Body of pancreas (tissue), 4 donors: ENCODE results near the gene ADCY3. TPM values are rescaled to one million over a fixed set of nuclear protein-coding genes. Genes with fewer than 3 reads are reported as not detected.

Experiments used
- ATAC-seq: fragments of 150-250 bp; one replicate; pipeline ENCODE4 v1.9.1; 2016
- DNase-seq, 4 donors: peaks; one replicate each; pipeline ENCODE4 v3.0.0-alpha.2; 2019
- H3K27ac ChIP-seq, 4 donors: fragments of 200-600 bp; sonication (generic); 1 replicate in 3 of 4; 2 replicates in 1 of 4; pipeline versions ENCODE4 v1.5.1 to v1.6.1; 2016 to 2019; ENCODE audit warnings: mild to moderate bottlenecking in 1 of 4, mixed read lengths in 1 of 4, moderate library complexity in 1 of 4
- H3K27me3 ChIP-seq, 2 donors: fragments of 200-600 bp; sonication (generic); one replicate each; pipeline ENCODE4 v1.6.0; 2016; ENCODE audit warnings: mild to moderate bottlenecking in 1 of 2
- H3K36me3 ChIP-seq, 2 donors: fragments of 200-600 bp; sonication (generic); replicated peaks in 1 of 2; 2 replicates each; pipeline ENCODE4 v1.5.1; 2016; ENCODE audit warnings: low read depth in 2 of 2; ENCODE audit not compliant: insufficient read depth in 1 of 2
- H3K4me1 ChIP-seq: fragments of 200-600 bp; sonication (generic); one replicate; pipeline ENCODE4 v1.6.0; 2016
- H3K4me3 ChIP-seq, 2 donors: fragments of 200-600 bp; sonication (generic); 1 replicate in 1 of 2; 2 replicates in 1 of 2; pipeline ENCODE4 v1.5.1; 2016 to 2019
- H3K9me3 ChIP-seq, 3 donors: fragments of 200-600 bp; sonication (generic); 1 replicate in 2 of 3; 2 replicates in 1 of 3; pipeline ENCODE4 v1.5.1; 2016
- CTCF ChIP-seq, 7 experiments: fragments of 450-650 bp in 4 of 7; fragments of 200-600 bp in 3 of 7; sonication (generic) in 3 of 7; IDR thresholded peaks; one replicate each; pipeline ENCODE4 v1.5.1; 2016 to 2019; ENCODE audit warnings: antibody characterized with exemption in 7 of 7
- POLR2A ChIP-seq, 3 donors: fragments of 450-650 bp; IDR thresholded peaks; one replicate each; pipeline ENCODE4 v1.6.1; 2016; ENCODE audit warnings: antibody characterized with exemption in 3 of 3, mild to moderate bottlenecking in 2 of 3
- WGBS, 2 donors: methylation state at CpG; one replicate each; pipeline ENCODE4 v1.1.5; 2017; 5-methylcytosine and 5-hydroxymethylcytosine counted together
- intact Hi-C: fragments of 100-400 bp; cut with DNase I; formaldehyde crosslinking; loops from one replicate; pipeline ENCODE4 v1.15.1; 2023
- total RNA-seq, 2 donors: library from RNA; depleted of rRNA; stranded (reverse); fragments of >200 nt; gene quantifications; one replicate each; pipeline ENCODE4 v1.1.0, GENCODE V29; 2016

The ADCY3 gene
- total RNA-seq, 2 donors from 2014 or later, result 17.1 to 63.9 TPM

- Histone ChIP-seq H3K9me3 (no peaks in the 10 kb centered on the region), H3K27me3 (no peaks in the 10 kb centered on the region), H3K4me1 (no peaks in the 10 kb centered on the region), H3K4me3 (no peak overlapping the region), H3K27ac (no peak overlapping the region), H3K36me3 (no peaks in the 10 kb centered on the region)
- no peak for ATAC-seq
- 71 to 79% methylated on average over 2 of the region's 2 CpGs for WGBS, 2 donors
- no peak for TF ChIP-seq POLR2A (IDR thresholded peaks at IDR 0.05)
- TF ChIP-seq CTCF (IDR thresholded peaks at IDR 0.05), result no peak
- no peak for DNase-seq
- intact Hi-C loops, result no loop called here
These were observed 17.2 kb upstream of the ADCY3 start for GRCh38 chr2:24937236-24937635.

- no peaks in the 10 kb centered on the region for H3K36me3 ChIP-seq
- 80 to 83% methylated on average over 5 of the region's 5 CpGs for WGBS, 2 donors
- no peaks in the 10 kb centered on the region for H3K9me3 ChIP-seq
- no peaks in the 10 kb centered on the region for H3K4me1 ChIP-seq
- H3K27ac ChIP-seq, result no peak overlapping the region
- DNase-seq (no peak), ATAC-seq (no peak)
- H3K4me3 ChIP-seq, result no peak overlapping the region
- TF ChIP-seq POLR2A (IDR thresholded peaks at IDR 0.05) (no peak), CTCF (IDR thresholded peaks at IDR 0.05) (no peak)
- intact Hi-C loops, result no loop called here
- no peaks in the 10 kb centered on the region for H3K27me3 ChIP-seq
These were observed 15.1 kb upstream of the ADCY3 start for GRCh38 chr2:24935145-24935544.

DNA sequence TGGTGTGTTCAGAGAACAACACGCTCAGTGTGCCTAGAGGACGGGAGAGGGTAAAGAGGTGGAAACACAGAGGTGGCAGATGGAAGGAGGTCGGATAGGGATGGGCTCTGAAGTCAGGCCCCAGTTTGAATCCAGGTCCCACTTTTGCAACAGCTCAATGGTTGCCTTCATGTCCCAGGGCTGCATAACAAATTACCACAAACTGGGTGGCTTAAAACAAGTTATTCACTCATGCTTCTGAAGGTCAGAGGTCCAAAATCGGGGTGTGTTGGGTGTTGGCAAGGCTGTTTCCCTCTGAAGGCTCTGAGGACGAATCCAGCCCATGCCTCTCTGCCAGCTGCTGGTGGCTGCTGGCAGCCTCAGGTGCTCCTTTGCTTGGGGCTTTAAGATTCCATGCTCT lies 12.7 kb upstream of the ADCY3 start:
- no peak overlapping the region for H3K4me3 ChIP-seq
- WGBS, 2 donors, result 56 to 86% methylated on average over 5 of the region's 5 CpGs
- intact Hi-C loops, result no loop called here

DNA sequence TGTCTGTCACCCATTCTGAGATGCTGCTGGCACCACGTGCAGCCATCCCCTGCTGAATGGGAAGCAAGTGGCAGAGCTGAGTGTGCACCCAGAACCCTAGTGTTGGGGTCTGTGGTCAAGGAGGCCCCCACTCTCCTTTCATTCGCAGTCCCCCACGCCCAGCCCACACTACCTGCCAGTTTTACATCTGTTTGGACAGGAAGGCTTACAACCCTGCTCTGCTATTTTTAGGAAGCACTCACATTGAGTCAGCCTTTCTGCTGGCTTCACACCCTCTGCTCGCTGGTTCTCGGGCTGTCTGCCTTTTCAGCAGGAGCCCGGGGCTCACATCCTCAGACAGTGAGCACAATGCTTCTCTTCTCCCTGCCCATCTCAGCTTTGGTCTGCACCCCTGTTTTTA lies 10.7 kb upstream of the ADCY3 start:
- H3K27ac ChIP-seq, result no peak overlapping the region
- no peak for ATAC-seq
- no peaks in the 10 kb centered on the region for H3K4me1 ChIP-seq
- H3K27me3 ChIP-seq, result no peaks in the 10 kb centered on the region
- DNase-seq, result no peak
- 48 to 75% methylated on average over 6 of the region's 6 CpGs for WGBS, 2 donors
- no peaks in the 10 kb centered on the region for H3K9me3 ChIP-seq
- intact Hi-C loops, result no loop called here
- H3K36me3 ChIP-seq, result no peaks in the 10 kb centered on the region
- TF ChIP-seq CTCF (IDR thresholded peaks at IDR 0.05), result no peak
- TF ChIP-seq POLR2A (IDR thresholded peaks at IDR 0.05), result no peak
- H3K4me3 ChIP-seq, result no peak overlapping the region

More for the DNA sequence above, 12.7 kb upstream of the ADCY3 start:
- Histone ChIP-seq H3K36me3 (no peaks in the 10 kb centered on the region), H3K27ac (no peak overlapping the region), H3K4me1 (no peaks in the 10 kb centered on the region), H3K9me3 (no peaks in the 10 kb centered on the region), H3K27me3 (no peaks in the 10 kb centered on the region)
- no peak for DNase-seq
- ATAC-seq, result no peak
- no peak for TF ChIP-seq CTCF (IDR thresholded peaks at IDR 0.05)
- TF ChIP-seq POLR2A (IDR thresholded peaks at IDR 0.05), result no peak

- no peak overlapping the region for H3K27ac ChIP-seq
- no peak for ATAC-seq
- WGBS, 2 donors, result 77 to 87% methylated on average over 3 of the region's 3 CpGs
- H3K36me3 ChIP-seq, result no peaks in the 10 kb centered on the region
- intact Hi-C loops, result no loop called here
- no peaks in the 10 kb centered on the region for H3K4me1 ChIP-seq
- H3K4me3 ChIP-seq, result no peak overlapping the region
- no peak for TF ChIP-seq POLR2A (IDR thresholded peaks at IDR 0.05)
- TF ChIP-seq CTCF (IDR thresholded peaks at IDR 0.05), result no peak
- no peaks in the 10 kb centered on the region for H3K27me3 ChIP-seq
- no peak for DNase-seq
- no peaks in the 10 kb centered on the region for H3K9me3 ChIP-seq
These were observed 9.2 kb upstream of the ADCY3 start for GRCh38 chr2:24929230-24929629.
